DOHH2 (cell line): ENCODE data around the gene HDHD2.
"Not testable (repeated sequence)": the region's sequence is repeated elsewhere in the genome, so short reads cannot be mapped to it uniquely, and the experiment has no call there.

ENCODE experiments used
- H3F3A ChIP-seq: fragments of 200-600 bp; sonication (generic), shearing (Covaris generic); 2 replicates; pipeline ENCODE4 v1.6.0; 2016; ENCODE audit warnings: antibody characterized with exemption, mild to moderate bottlenecking; ENCODE audit not compliant: control insufficient read depth, insufficient read depth
- H3K27ac ChIP-seq: fragments of 200-600 bp; sonication (generic); 2 replicates; pipeline ENCODE4 v1.5.1; 2014; ENCODE audit warnings: low read depth, mild to moderate bottlenecking, low read length, moderate library complexity
- H3K27me3 ChIP-seq: fragments of 200-600 bp; sonication (generic); 2 replicates; pipeline ENCODE4 v1.6.1; 2014; ENCODE audit warnings: mild to moderate bottlenecking, low read length, mixed read lengths; ENCODE audit not compliant: control insufficient read depth
- H3K36me3 ChIP-seq: fragments of 200-600 bp; sonication (generic); 2 replicates; pipeline ENCODE4 v1.6.1; 2014; ENCODE audit warnings: mild to moderate bottlenecking, low read length, moderate library complexity, mixed read lengths; ENCODE audit not compliant: control insufficient read depth
- H3K4me1 ChIP-seq: fragments of 200-600 bp; sonication (generic); 2 replicates; pipeline ENCODE4 v1.6.1; 2014; ENCODE audit warnings: mild to moderate bottlenecking, low read length, mixed read lengths; ENCODE audit not compliant: control insufficient read depth
- H3K4me2 ChIP-seq: fragments of 200-600 bp; sonication (generic); 2 replicates; pipeline ENCODE4 v1.6.0; 2014; ENCODE audit warnings: mild to moderate bottlenecking, low read length, moderate library complexity
- H3K4me3 ChIP-seq: fragments of 200-600 bp; sonication (generic); 2 replicates; pipeline ENCODE4 v1.5.1; 2014; ENCODE audit warnings: mild to moderate bottlenecking, low read length, mixed read lengths
- H3K79me2 ChIP-seq: fragments of 200-600 bp; sonication (generic); 2 replicates; pipeline ENCODE4 v1.6.1; 2014; ENCODE audit warnings: mild to moderate bottlenecking, low read length, mixed read lengths; ENCODE audit not compliant: control insufficient read depth
- H3K9me2 ChIP-seq: fragments of 200-600 bp; sonication (generic); replicated peaks from 2 replicates; pipeline ENCODE4 v1.6.1; 2014; ENCODE audit warnings: mild to moderate bottlenecking, low read length, mixed read lengths; ENCODE audit not compliant: control insufficient read depth
- H3K9me3 ChIP-seq: fragments of 200-600 bp; sonication (generic); 2 replicates; pipeline ENCODE4 v1.6.1; 2014; ENCODE audit warnings: antibody characterized with exemption, low read length, mixed read lengths; ENCODE audit not compliant: control insufficient read depth, insufficient read depth
- H4K20me1 ChIP-seq: fragments of 200-600 bp; sonication (generic); 2 replicates; pipeline ENCODE4 v1.6.0; 2014; ENCODE audit warnings: low read depth, mild to moderate bottlenecking, antibody characterized with exemption, low read length, moderate library complexity; ENCODE audit not compliant: control insufficient read depth, insufficient read depth
- EZH2phosphoT487 ChIP-seq: fragments of 200-600 bp; sonication (generic); IDR thresholded peaks from 2 replicates; pipeline ENCODE4 v1.6.1; 2017; ENCODE audit warnings: borderline replicate concordance, mild to moderate bottlenecking, antibody characterized with exemption, low read length, moderate library complexity, mixed read lengths
- TF ChIP-seq, protein P1 (sequence below): fragments of 200-600 bp; sonication (generic); IDR thresholded peaks from one replicate; pipeline ENCODE4 v1.5.1; 2014; ENCODE audit warnings: antibody characterized with exemption, mild to moderate bottlenecking, low read depth, low read length; ENCODE audit not compliant: poor library complexity, severe bottlenecking

The HDHD2 gene, protein sequence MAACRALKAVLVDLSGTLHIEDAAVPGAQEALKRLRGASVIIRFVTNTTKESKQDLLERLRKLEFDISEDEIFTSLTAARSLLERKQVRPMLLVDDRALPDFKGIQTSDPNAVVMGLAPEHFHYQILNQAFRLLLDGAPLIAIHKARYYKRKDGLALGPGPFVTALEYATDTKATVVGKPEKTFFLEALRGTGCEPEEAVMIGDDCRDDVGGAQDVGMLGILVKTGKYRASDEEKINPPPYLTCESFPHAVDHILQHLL

DNA sequence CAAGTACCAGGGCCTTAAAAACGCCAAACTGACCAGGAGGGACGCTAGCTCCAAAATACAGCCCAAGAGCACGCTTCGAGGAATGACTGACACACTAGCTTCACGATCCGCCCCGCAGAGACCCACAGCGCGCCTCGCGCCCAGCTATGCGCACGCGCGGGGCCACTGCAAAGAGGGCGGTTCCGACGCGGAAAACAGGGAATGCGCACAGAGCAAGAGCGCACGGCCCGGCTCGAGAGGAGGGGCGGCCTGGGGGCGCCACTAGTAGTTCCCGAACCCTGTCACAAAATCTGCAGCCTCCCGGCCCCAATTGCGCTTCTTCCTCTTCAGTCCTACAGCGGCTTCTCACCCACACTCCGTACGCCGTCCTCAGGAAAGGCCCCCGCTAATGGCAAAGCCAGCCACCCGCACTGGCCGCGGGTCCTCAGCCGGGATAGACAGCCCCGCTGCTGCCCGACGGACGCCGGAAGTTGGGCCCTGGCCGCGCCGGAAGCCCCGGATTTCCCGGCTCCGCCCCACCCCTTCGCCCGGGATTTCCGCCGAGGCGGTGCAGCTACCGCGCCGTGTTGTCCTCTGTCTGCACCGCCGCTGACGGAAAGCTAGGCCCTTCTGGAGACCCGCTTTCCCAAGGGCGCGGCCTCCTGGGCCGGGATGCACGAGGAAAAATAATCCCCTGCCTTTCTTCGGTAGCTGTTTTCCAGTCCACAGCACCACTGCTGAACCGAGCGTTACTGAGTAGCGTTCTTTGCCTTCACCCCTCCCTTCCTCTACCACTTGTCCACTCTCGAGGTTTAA, at the start of gene HDHD2:
HDHD2 (minus strand) TSS at position 472 of the 795 bp plus-strand sequence. CDS start 14,061 bp downstream, outside the sequence.
- Histone ChIP-seq H3K4me1 (peaks cover 20% of the 10 kb centered on the region), H3K27me3 (no peaks in the 10 kb centered on the region), H3K36me3 (peaks cover 15% of the 10 kb centered on the region), H3F3A (no peaks in the 10 kb centered on the region), H3K4me2 (peak within 1 kb of the TSS; percentile 88), H3K27ac (peak within 1 kb of the TSS; percentile 33; the same call in 1 of the 2 replicates), H4K20me1 (no peaks in the 10 kb centered on the region), H3K4me3 (peak within 1 kb of the TSS; percentile 96), H3K9me2 (no peaks in the 10 kb centered on the region), H3K79me2 (peaks cover 46% of the 10 kb centered on the region), H3K9me3 (no peaks in the 10 kb centered on the region)
- TF ChIP-seq EZH2phosphoT487: no peak
- TF ChIP-seq, protein P1, sequence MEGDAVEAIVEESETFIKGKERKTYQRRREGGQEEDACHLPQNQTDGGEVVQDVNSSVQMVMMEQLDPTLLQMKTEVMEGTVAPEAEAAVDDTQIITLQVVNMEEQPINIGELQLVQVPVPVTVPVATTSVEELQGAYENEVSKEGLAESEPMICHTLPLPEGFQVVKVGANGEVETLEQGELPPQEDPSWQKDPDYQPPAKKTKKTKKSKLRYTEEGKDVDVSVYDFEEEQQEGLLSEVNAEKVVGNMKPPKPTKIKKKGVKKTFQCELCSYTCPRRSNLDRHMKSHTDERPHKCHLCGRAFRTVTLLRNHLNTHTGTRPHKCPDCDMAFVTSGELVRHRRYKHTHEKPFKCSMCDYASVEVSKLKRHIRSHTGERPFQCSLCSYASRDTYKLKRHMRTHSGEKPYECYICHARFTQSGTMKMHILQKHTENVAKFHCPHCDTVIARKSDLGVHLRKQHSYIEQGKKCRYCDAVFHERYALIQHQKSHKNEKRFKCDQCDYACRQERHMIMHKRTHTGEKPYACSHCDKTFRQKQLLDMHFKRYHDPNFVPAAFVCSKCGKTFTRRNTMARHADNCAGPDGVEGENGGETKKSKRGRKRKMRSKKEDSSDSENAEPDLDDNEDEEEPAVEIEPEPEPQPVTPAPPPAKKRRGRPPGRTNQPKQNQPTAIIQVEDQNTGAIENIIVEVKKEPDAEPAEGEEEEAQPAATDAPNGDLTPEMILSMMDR: no peak

GRCh38 chr18:47195961-47196360, 45.7 kb upstream of the HDHD2 start:
- peaks cover 17% of the 10 kb centered on the region for H3K4me1 ChIP-seq
- not testable (repeated sequence) for H3K27me3 ChIP-seq, H3F3A ChIP-seq, H4K20me1 ChIP-seq, H3K9me3 ChIP-seq, H3K9me2 ChIP-seq, H3K79me2 ChIP-seq, H3K27ac ChIP-seq, H3K36me3 ChIP-seq
- peak overlapping the region; percentile 17; the same call in 1 of the 2 replicates for H3K4me2 ChIP-seq
- 0 out of 2 replicates have a peak overlapping the region, but pooled peaks have one; percentile 1 for H3K4me3 ChIP-seq

DNA sequence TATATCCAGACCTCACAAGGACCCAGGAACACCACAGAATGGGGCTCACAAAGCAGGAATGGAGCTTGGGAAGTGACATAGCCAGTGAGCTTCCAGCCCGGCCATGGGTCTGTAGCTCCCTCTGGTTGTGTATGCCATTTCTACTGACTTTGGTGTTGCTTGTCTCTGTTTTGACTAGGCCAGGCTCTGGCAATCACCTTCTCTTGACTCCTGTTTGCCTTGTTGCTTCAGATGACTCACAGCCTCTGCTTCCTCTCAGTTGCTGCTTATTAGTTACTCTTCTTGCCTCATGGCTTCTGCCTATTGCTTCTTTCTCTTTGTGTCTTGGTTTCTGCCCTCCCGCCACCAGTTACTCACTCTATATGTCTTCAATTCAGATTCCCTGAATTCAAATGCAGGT, 41.7 kb upstream of the HDHD2 start:
- no peak overlapping the region for H3K27ac ChIP-seq
- H3K4me3 ChIP-seq: no peak overlapping the region
- no peaks in the 10 kb centered on the region for H3F3A ChIP-seq
- H3K27me3 ChIP-seq: peaks cover 7% of the 10 kb centered on the region; the same call in 1 of the 2 replicates
- no peak for TF ChIP-seq EZH2phosphoT487
- TF ChIP-seq, protein P1: no peak
- no peaks in the 10 kb centered on the region for H3K79me2 ChIP-seq
- H3K9me3 ChIP-seq: 0 out of 2 replicates have a peak, but pooled peaks cover 4% of the 10 kb centered on the region
- H4K20me1 ChIP-seq: no peaks in the 10 kb centered on the region
- no peaks in the 10 kb centered on the region for H3K9me2 ChIP-seq
- H3K4me2 ChIP-seq: no peak overlapping the region
- no peaks in the 10 kb centered on the region for H3K36me3 ChIP-seq
- H3K4me1 ChIP-seq: peaks cover 17% of the 10 kb centered on the region

GRCh38 chr18:47187721-47188120, 37.4 kb upstream of the HDHD2 start:
- Histone ChIP-seq H4K20me1 (no peaks in the 10 kb centered on the region), H3K9me3 (peaks cover 27% of the 10 kb centered on the region), H3K4me2 (no peak overlapping the region), H3K4me3 (no peak overlapping the region), H3K27me3 (peaks cover 7% of the 10 kb centered on the region; the same call in 1 of the 2 replicates), H3K4me1 (no peaks in the 10 kb centered on the region), H3K27ac (no peak overlapping the region), H3K36me3 (no peaks in the 10 kb centered on the region), H3F3A (no peaks in the 10 kb centered on the region), H3K79me2 (no peaks in the 10 kb centered on the region), H3K9me2 (no peaks in the 10 kb centered on the region)
- no peak for TF ChIP-seq EZH2phosphoT487
- TF ChIP-seq, protein P1: no peak
